G401 (cell line): ENCODE results near the gene GJB6. TPM values are rescaled to one million over a fixed set of nuclear protein-coding genes. Genes with fewer than 3 reads are reported as not detected.
"Not testable (repeated sequence)": the region's sequence is repeated elsewhere in the genome, so short reads cannot be mapped to it uniquely, and the experiment has no call there.

Experiments
- DNase-seq: peaks from one replicate; pipeline ENCODE4 v3.0.0-alpha.2; 2015; ENCODE audit warnings: low spot score
- in situ Hi-C: cut with HindIII; loops from 2 replicates; pipeline ENCODE4 v1.10.0; 2016; ENCODE audit warnings: low sequenced_read_pairs, mixed read lengths
- total RNA-seq: library from RNA; depleted of rRNA; stranded (reverse); fragments of >200 nt; shearing (Covaris generic); gene quantifications from 2 replicates; pipeline ENCODE4 v1.2.3, GENCODE V29; 2014; rRNA removed

The GJB6 gene
- not detected in 2 replicates for total RNA-seq

GRCh38 chr13:20231839-20232555, at the start of gene GJB6:
Gene GJB6, minus strand, starts transcription at chr13:20232319. Its CDS starts 8,839 bp downstream, at chr13:20223480.
- DNase-seq, result no peak
- in situ Hi-C loops, result no loop called here

- DNase-seq, in situ Hi-C loops: not testable (repeated sequence)
Observed at GRCh38 chr13:20276901-20277300, 44.8 kb upstream of the GJB6 start.

GRCh38 chr13:20274466-20274865, 42.3 kb upstream of the GJB6 start:
- DNase-seq, result no peak
- in situ Hi-C loops, result no loop called here

- in situ Hi-C loops, result no loop called here
- no peak for DNase-seq
Observed at GRCh38 chr13:20272588-20273171, 40.6 kb upstream of the GJB6 start.

- no peak for DNase-seq
- in situ Hi-C loops, result no loop called here
Observed at GRCh38 chr13:20272104-20272503, 40.0 kb upstream of the GJB6 start.

- in situ Hi-C loops, result no loop called here
- DNase-seq, result no peak
Observed at GRCh38 chr13:20271441-20271840, 39.3 kb upstream of the GJB6 start.

- in situ Hi-C loops, result no loop called here
- no peak for DNase-seq
Observed at GRCh38 chr13:20270163-20270865, 38.2 kb upstream of the GJB6 start.

- DNase-seq, result no peak
- in situ Hi-C loops, result no loop called here
Observed at GRCh38 chr13:20264271-20265018, 32.3 kb upstream of the GJB6 start.

- in situ Hi-C loops, result no loop called here
- no peak for DNase-seq
Observed at GRCh38 chr13:20263393-20264044, 31.4 kb upstream of the GJB6 start.

- no peak for DNase-seq
- in situ Hi-C loops, result no loop called here
Observed at GRCh38 chr13:20258963-20259288, 26.8 kb upstream of the GJB6 start.

- no peak for DNase-seq
- in situ Hi-C loops, result no loop called here
Observed at GRCh38 chr13:20258208-20258962, 26.3 kb upstream of the GJB6 start.

GRCh38 chr13:20254076-20254475, 22.0 kb upstream of the GJB6 start:
- in situ Hi-C loops, result no loop called here
- no peak for DNase-seq

GRCh38 chr13:20249913-20250312, 17.8 kb upstream of the GJB6 start:
- in situ Hi-C loops, result no loop called here
- DNase-seq, result no peak

- no peak for DNase-seq
- in situ Hi-C loops, result no loop called here
Observed at GRCh38 chr13:20247963-20248362, 15.8 kb upstream of the GJB6 start.

GRCh38 chr13:20247403-20247802, 15.3 kb upstream of the GJB6 start:
- DNase-seq, result no peak
- in situ Hi-C loops, result no loop called here

GRCh38 chr13:20241593-20241992, 9.5 kb upstream of the GJB6 start:
- no peak for DNase-seq
- in situ Hi-C loops, result no loop called here

GRCh38 chr13:20239748-20240147, 7.6 kb upstream of the GJB6 start:
- in situ Hi-C loops, result no loop called here
- no peak for DNase-seq

GRCh38 chr13:20232556-20233277, 598 bp upstream of the GJB6 start:
- DNase-seq, result no peak

More at GRCh38 chr13:20232556-20233277, 598 bp upstream of the GJB6 start:
- in situ Hi-C loops, result no loop called here
